K562 (cell line): ENCODE measurements around the gene PTPRF. TPM values are rescaled to one million over a fixed set of nuclear protein-coding genes. Genes with fewer than 3 reads are reported as not detected.

Source experiments
- ATAC-seq: fragments of 200-7000 bp; cut with Tn5 transposase; 3 replicates; pipeline ENCODE4 v1.9.1; 2020; ENCODE audit warnings: moderate library complexity
- BruUV-seq: library from RNA; stranded (reverse); fragments of 400-500 nt; replicated peaks from 2 replicates; lab custom pipeline; 2021; lab: Mats Ljungman, UMichigan
- CTCF ChIA-PET: fragments of 300-600 bp; formaldehyde crosslinking; extraction: SDS; loops from one replicate; lab custom pipeline; 2021; ENCODE audit warnings: low intra/inter-chr PET ratio; lab: Yijun Ruan, JAX
- POLR2A ChIA-PET: fragments of 300-600, 350-650 bp; sonication (Branson Sonifier 250); formaldehyde crosslinking; extraction: SDS; loops from one replicate; lab custom pipeline; 2021; ENCODE audit warnings: antibody characterized with exemption, inconsistent platforms; lab: Yijun Ruan, JAX
- DNase-seq, 4 experiments: peaks; one replicate each; pipeline versions ENCODE4 v3.0.0 to v3.0.0-alpha.2; 2011 to 2018; ENCODE audit warnings: low spot score in 3 of 4, mixed read lengths in 3 of 4; ENCODE audit errors: extremely low read depth in 1 of 4
- FAIRE-seq: peaks from 2 replicates; lab custom pipeline; 2011; peaks lifted over from hg19 to GRCh38; lab: Jason Lieb, UNC
- H2AFZ ChIP-seq: 2 replicates; pipeline ENCODE4 v1.6.0; 2011; ENCODE audit warnings: low read depth, low read length, control low read depth, inconsistent platforms
- H3K27ac ChIP-seq: fragments of 200-600 bp; 3 replicates; pipeline ENCODE4 v1.8.0; 2011; ENCODE audit warnings: low read depth, mild to moderate bottlenecking, control low read depth, inconsistent platforms, low read length, moderate library complexity, mixed read lengths; ENCODE audit errors: extremely low read depth
- H3K27me3 ChIP-seq, 2 experiments: fragments of 300-600 bp in 1 of 2; 2 replicates in 1 of 2; 3 replicates in 1 of 2; pipeline versions ENCODE4 v1.6.0 to v1.8.0; 2011; ENCODE audit warnings: inconsistent platforms in 2 of 2, low read length in 2 of 2, mild to moderate bottlenecking in 1 of 2, mixed read lengths in 1 of 2, moderate library complexity in 1 of 2; ENCODE audit not compliant: control insufficient read depth in 2 of 2, insufficient read depth in 2 of 2
- H3K36me3 ChIP-seq: fragments of 300-600 bp; 3 replicates; pipeline ENCODE4 v1.8.0; 2011; ENCODE audit warnings: mild to moderate bottlenecking, low read length, inconsistent platforms; ENCODE audit not compliant: control insufficient read depth, insufficient read depth
- H3K4me1 ChIP-seq, 2 experiments: fragments of 200-600 bp in 1 of 2; replicated peaks in 1 of 2; 2 replicates in 1 of 2; 3 replicates in 1 of 2; pipeline versions ENCODE4 v1.5.1 to v1.8.0; 2011; ENCODE audit warnings: inconsistent platforms in 2 of 2, low read length in 2 of 2, mild to moderate bottlenecking in 1 of 2, mixed read lengths in 1 of 2, moderate library complexity in 1 of 2; ENCODE audit not compliant: control insufficient read depth in 2 of 2, insufficient read depth in 2 of 2
- H3K4me2 ChIP-seq: 2 replicates; pipeline ENCODE4 v1.6.1; 2011; ENCODE audit warnings: low read length, control low read depth, inconsistent platforms, mixed read lengths; ENCODE audit not compliant: insufficient read depth
- H3K4me3 ChIP-seq: fragments of 200-600 bp; sonication (generic), shearing (Covaris generic); 2 replicates; pipeline ENCODE4 v1.5.1; 2016; ENCODE audit warnings: control low read depth, inconsistent platforms
- H3K79me2 ChIP-seq: fragments of 200-600 bp; 3 replicates; pipeline ENCODE4 v1.8.0; 2011; ENCODE audit warnings: low read length, inconsistent platforms; ENCODE audit not compliant: control insufficient read depth, insufficient read depth
- H3K9ac ChIP-seq, 2 experiments: 2 replicates each; pipeline versions ENCODE4 v1.6.0 to v1.6.1; 2011; ENCODE audit warnings: low read depth in 2 of 2, low read length in 2 of 2, control low read depth in 1 of 2, inconsistent platforms in 1 of 2, mild to moderate bottlenecking in 1 of 2, mixed read lengths in 1 of 2; ENCODE audit not compliant: insufficient read depth in 1 of 2
- H3K9me1 ChIP-seq: one replicate; pipeline ENCODE4 v1.6.0; 2011; ENCODE audit warnings: inconsistent platforms, mild to moderate bottlenecking, low read length, moderate library complexity; ENCODE audit not compliant: control insufficient read depth, insufficient read depth
- H3K9me3 ChIP-seq: replicated peaks from 2 replicates; pipeline ENCODE4 v1.5.1; 2011; ENCODE audit warnings: low read depth, low read length, inconsistent platforms; ENCODE audit not compliant: control insufficient read depth, insufficient read depth
- H4K20me1 ChIP-seq: replicated peaks from 2 replicates; pipeline ENCODE4 v1.6.1; 2011; ENCODE audit warnings: low read length, inconsistent platforms, mixed read lengths; ENCODE audit not compliant: control insufficient read depth, insufficient read depth
- CXXC5 ChIP-seq: fragments of 250-450 bp; sonication (Bioruptor Pico); IDR thresholded peaks from 2 replicates; pipeline ENCODE4 v1.8.0; 2022; ENCODE audit warnings: inconsistent platforms, mild to moderate bottlenecking, moderate library complexity
- FIP1L1 ChIP-seq: fragments of 200-400 bp; formaldehyde crosslinking; IDR thresholded peaks from 2 replicates; pipeline ENCODE4 v1.6.1; 2018; ENCODE audit warnings: mild to moderate bottlenecking, low read depth, low read length; ENCODE audit not compliant: poor library complexity, severe bottlenecking
- ILF3 ChIP-seq: fragments of 450-650 bp; IDR thresholded peaks from 2 replicates; pipeline ENCODE4 v1.6.1; 2018; ENCODE audit warnings: antibody characterized with exemption, mild to moderate bottlenecking, moderate library complexity, borderline replicate concordance
- MAFF ChIP-seq: IDR thresholded peaks from 2 replicates; pipeline ENCODE4 v1.6.1; 2012; ENCODE audit warnings: low read length, improper control_type of control experiment
- MAFG ChIP-seq: fragments of 450-650 bp; conservative IDR thresholded peaks from 2 replicates; pipeline ENCODE4 v1.6.1; 2016; ENCODE audit warnings: missing genetic modification characterization, missing compliant biosample characterization
- SIRT6 ChIP-seq: IDR thresholded peaks from one replicate; pipeline ENCODE4 v1.6.1; 2012; ENCODE audit warnings: low read depth, mild to moderate bottlenecking, control low read depth, inconsistent platforms, low read length, moderate library complexity
- SREBF1 ChIP-seq: fragments of 150-350 bp; IDR thresholded peaks from 2 replicates; pipeline ENCODE4 v1.6.1; 2014; ENCODE audit warnings: antibody characterized with exemption, low read depth, low read length, borderline replicate concordance
- U2AF1 ChIP-seq: fragments of 200-400 bp; formaldehyde crosslinking; optimal IDR thresholded peaks from 2 replicates; pipeline ENCODE3; 2017; ENCODE audit warnings: mild to moderate bottlenecking, low read depth, low read length, moderate library complexity
- WHSC1 ChIP-seq: IDR thresholded peaks from one replicate; pipeline ENCODE4 v1.6.1; 2012; ENCODE audit warnings: low read length, control low read depth, inconsistent platforms
- ZMIZ1 ChIP-seq, 2 experiments: fragments of 150-350 bp in 1 of 2; IDR thresholded peaks; 2 replicates each; pipeline ENCODE4 v1.6.1; 2012 to 2016; ENCODE audit warnings: low read depth in 2 of 2, low read length in 2 of 2, mild to moderate bottlenecking in 1 of 2, moderate library complexity in 1 of 2
- ZNF395 ChIP-seq: fragments of 200-800 bp; sonication (Bioruptor generic); IDR thresholded peaks from 2 replicates; pipeline ENCODE4 v1.6.1; 2017; ENCODE audit warnings: missing genetic modification characterization, missing compliant biosample characterization
- ZNF507 ChIP-seq: conservative IDR thresholded peaks from 2 replicates; pipeline ENCODE4 v1.6.1; 2017; ENCODE audit warnings: missing genetic modification characterization, missing compliant biosample characterization
- ZNF584 ChIP-seq: fragments of 200-800 bp; sonication (Bioruptor generic); IDR thresholded peaks from 2 replicates; pipeline ENCODE4 v1.6.1; 2016; ENCODE audit warnings: low read depth, mild to moderate bottlenecking, missing genetic modification characterization, missing compliant biosample characterization
- WGBS: fragments of 100-300 bp; shearing (Covaris generic); methylation state at CpG from one replicate; pipeline ENCODE4 v1.1.6; 2016; ENCODE audit warnings: low coverage, mixed read lengths; ENCODE audit not compliant: insufficient coverage; ENCODE audit errors: missing lambda C conversion rate; 5-methylcytosine and 5-hydroxymethylcytosine counted together
- in situ Hi-C: fragments of 300-500 bp; cut with MboI; formaldehyde crosslinking; loops from 4 replicates; pipeline ENCODE4 v1.15.0; 2018; ENCODE audit warnings: inconsistent platforms, mixed read lengths
- intact Hi-C: fragments of 100-400 bp; cut with micrococcal nuclease; formaldehyde crosslinking; loops from 2 replicates; pipeline ENCODE4 v1.14.2; 2022
- polyA plus RNA-seq, 8 experiments: library from polyadenylated mRNA; depleted of rRNA in 4 of 8; stranded (reverse) in 5 of 8; unstranded in 3 of 8; fragments of >200 nt; fragmentation: Nextera tagmentation in 2 of 8; fragmentation: Illumina TruSeq in 1 of 8; extraction: Ambion mirVana in 2 of 8; extraction: Trizol in 1 of 8; gene quantifications; 2 replicates each; pipeline versions ENCODE4 v1.2.1 to v1.2.3, GENCODE V29; 2011 to 2014; ENCODE audit warnings: inconsistent platforms in 1 of 8, missing spikeins in 1 of 8
- total RNA-seq, 7 experiments: library from RNA; depleted of rRNA in 6 of 7; stranded (reverse); fragments of >200 nt in 6 of 7; fragmentation: Illumina TruSeq in 2 of 7; extraction: Trizol in 2 of 7; gene quantifications; 2 replicates each; pipeline versions ENCODE4 v1.2.1 to v1.2.3, GENCODE V29; 2011 to 2021; ENCODE audit warnings: low replicate concordance in 1 of 7

Gene PTPRF
- total and polyA plus RNA-seq, 9 of the 15 experiments (the other 6 are each of a cell fraction or from before 2014, with no cell fraction given), result 0.13 to 4.3 (median 1.1) TPM

- intact Hi-C loops (no loop called here), in situ Hi-C loops (no loop called here)
- Histone ChIP-seq H3K4me2 (no peak overlapping the region), H3K4me1 (peaks cover 0 to 9% of the 10 kb centered on the region in 2 experiments; a peak in 2 of 5 replicates), H2AFZ (no peak overlapping the region), H3K9me3 (no peaks in the 10 kb centered on the region), H3K9ac (no peak overlapping the region), H3K36me3 (no peaks in the 10 kb centered on the region), H4K20me1 (peaks cover 25% of the 10 kb centered on the region), H3K79me2 (no peaks in the 10 kb centered on the region), H3K27ac (no peak overlapping the region), H3K9me1 (peaks cover 12% of the 10 kb centered on the region), H3K4me3 (no peak overlapping the region), H3K27me3 (peaks cover 16 to 83% of the 10 kb centered on the region in 2 experiments)
- TF ChIP-seq U2AF1 (no peak), ZNF395 (CRISPR knock-in tag) (no peak), ZNF507 (no peak), MAFF (no peak), SIRT6 (no peak), MAFG (tag) (no peak), ILF3 (no peak), CXXC5 (CRISPR knock-in tag) (no peak), ZNF584 (CRISPR knock-in tag) (no peak), FIP1L1 (no peak), WHSC1 (no peak), SREBF1 (no peak), ZMIZ1 (IDR thresholded peaks at IDR 0.05; ENCODE audit: low read depth in 2 of 2, low read length in 2 of 2) (no peak)
- ChIA-PET POLR2A (no interaction called here), CTCF (no interaction called here)
- no peak for ATAC-seq
- no peak for DNase-seq
- 7% methylated on average over 4 of the region's 4 CpGs for WGBS
- no peak for FAIRE-seq
- BruUV-seq, result no TSS peak
These were observed 8.3 kb downstream of the PTPRF start for GRCh38 chr1:43538969-43539368.
